Measurements from ENCODE around the gene ARRB2. TPM values are rescaled to one million over a fixed set of nuclear protein-coding genes. Genes with fewer than 3 reads are reported as not detected.

The ARRB2 gene
- total RNA-seq, 1 experiment from 2014 or later: 75.3 TPM

DNA sequence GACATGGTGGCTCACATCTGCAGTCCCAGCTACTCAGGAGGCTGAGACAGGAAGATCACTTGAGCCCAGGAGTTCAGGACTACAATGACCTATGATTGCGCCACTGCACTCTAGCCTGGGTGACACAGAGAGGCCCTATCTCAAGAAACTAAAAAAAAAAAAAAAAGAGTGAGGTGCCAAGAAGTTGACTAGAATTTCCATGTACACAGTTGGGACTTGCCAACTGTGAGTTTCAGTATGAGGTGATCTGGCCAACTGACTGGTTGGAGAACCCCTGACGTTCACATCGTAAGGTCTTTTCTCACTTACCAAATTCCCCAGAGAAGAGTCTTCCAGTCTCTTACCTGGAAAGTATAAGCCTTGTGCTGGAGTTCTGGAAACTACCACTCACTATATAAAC lies 17.7 kb downstream of the ARRB2 start:
- no CpG with 5 or more reads among the region's 3 CpGs for WGBS (ENCODE audit: extremely low coverage, insufficient read length, low lambda C conversion rate)

More for the DNA sequence above, 17.7 kb downstream of the ARRB2 start:
- H2BK5ac ChIP-seq (ENCODE audit: insufficient read length, low read length): no peak overlapping the region
- Mint-ChIP-seq H3K27ac (no peak overlapping the region), H3K4me3 (no peak overlapping the region), H3K9me3 (no peaks in the 10 kb centered on the region; a peak in 2 of 5 replicates), H3K36me3 (ENCODE audit: insufficient read depth in 1 of 3, low read depth in 3 of 3) (peaks cover 0 to 6% (median 0%) of the 10 kb centered on the region in 3 experiments; a peak in 2 of 7 replicates), H3K27me3 (ENCODE audit: low read depth) (peaks cover 9% of the 10 kb centered on the region), H3K4me1 (peaks cover 3 to 4% of the 10 kb centered on the region in 2 experiments)
- H3K79me1 ChIP-seq (ENCODE audit: insufficient read depth, low read depth, low read length, poor library complexity, severe bottlenecking): no peaks in the 10 kb centered on the region
- DNase-seq: no peak
- no peak overlapping the region for H3K14ac ChIP-seq (ENCODE audit: insufficient read depth, low read length)
- no peak overlapping the region for H3K23ac ChIP-seq (ENCODE audit: insufficient read length, low read depth, low read length)
- H3K9me3 ChIP-seq (ENCODE audit: control insufficient read depth, low read depth, low read length): no peaks in the 10 kb centered on the region
- H3K27ac ChIP-seq (ENCODE audit: insufficient read length, low read depth, low read length): no peak overlapping the region
- H2AFZ ChIP-seq (ENCODE audit: low read length): no peak overlapping the region
- peaks cover 6% of the 10 kb centered on the region for H3K23me2 ChIP-seq (ENCODE audit: insufficient read length, low read depth, low read length, poor library complexity, severe bottlenecking)
- no peak overlapping the region for H2BK120ac ChIP-seq (ENCODE audit: low read depth, low read length, poor library complexity, severe bottlenecking)
- H2BK12ac ChIP-seq (ENCODE audit: insufficient read length, low read depth, low read length): no peak overlapping the region
- H4K20me1 ChIP-seq (ENCODE audit: control insufficient read depth, insufficient read depth, insufficient read length): no peaks in the 10 kb centered on the region
- H2AK5ac ChIP-seq (ENCODE audit: insufficient read length, low read length): no peak overlapping the region
- H2BK20ac ChIP-seq (ENCODE audit: low read depth, low read length, poor library complexity, severe bottlenecking): no peak overlapping the region
- H3K79me2 ChIP-seq (ENCODE audit: insufficient read depth, low read length): no peaks in the 10 kb centered on the region
- no peaks in the 10 kb centered on the region for H3K4me1 ChIP-seq (ENCODE audit: insufficient read depth, low read length)
- H4K8ac ChIP-seq (replicated peaks; ENCODE audit: insufficient read length, low read depth, low read length): no peak overlapping the region
- no peak overlapping the region for H3K9ac ChIP-seq (ENCODE audit: extremely low read depth, insufficient read length, low read length)
- no peak overlapping the region for H3T11ph ChIP-seq (ENCODE audit: low read length)
- no peak overlapping the region for H2BK15ac ChIP-seq (ENCODE audit: low read depth, low read length)
- TF ChIP-seq, protein P1, sequence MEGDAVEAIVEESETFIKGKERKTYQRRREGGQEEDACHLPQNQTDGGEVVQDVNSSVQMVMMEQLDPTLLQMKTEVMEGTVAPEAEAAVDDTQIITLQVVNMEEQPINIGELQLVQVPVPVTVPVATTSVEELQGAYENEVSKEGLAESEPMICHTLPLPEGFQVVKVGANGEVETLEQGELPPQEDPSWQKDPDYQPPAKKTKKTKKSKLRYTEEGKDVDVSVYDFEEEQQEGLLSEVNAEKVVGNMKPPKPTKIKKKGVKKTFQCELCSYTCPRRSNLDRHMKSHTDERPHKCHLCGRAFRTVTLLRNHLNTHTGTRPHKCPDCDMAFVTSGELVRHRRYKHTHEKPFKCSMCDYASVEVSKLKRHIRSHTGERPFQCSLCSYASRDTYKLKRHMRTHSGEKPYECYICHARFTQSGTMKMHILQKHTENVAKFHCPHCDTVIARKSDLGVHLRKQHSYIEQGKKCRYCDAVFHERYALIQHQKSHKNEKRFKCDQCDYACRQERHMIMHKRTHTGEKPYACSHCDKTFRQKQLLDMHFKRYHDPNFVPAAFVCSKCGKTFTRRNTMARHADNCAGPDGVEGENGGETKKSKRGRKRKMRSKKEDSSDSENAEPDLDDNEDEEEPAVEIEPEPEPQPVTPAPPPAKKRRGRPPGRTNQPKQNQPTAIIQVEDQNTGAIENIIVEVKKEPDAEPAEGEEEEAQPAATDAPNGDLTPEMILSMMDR (conservative IDR thresholded peaks at IDR 0.05): no peak
- no peak overlapping the region for H3K56ac ChIP-seq (ENCODE audit: insufficient read length, low read depth, low read length)
- H4K91ac ChIP-seq (ENCODE audit: insufficient read length, low read depth, low read length): no peak overlapping the region
- no peak overlapping the region for H3K4me2 ChIP-seq (ENCODE audit: insufficient read depth, insufficient read length, low read length)
- no peak overlapping the region for H4K5ac ChIP-seq (ENCODE audit: insufficient read length, low read depth, low read length)
- H3K4ac ChIP-seq (ENCODE audit: low read depth, low read length): no peak overlapping the region
- no peaks in the 10 kb centered on the region for H3K27me3 ChIP-seq (ENCODE audit: insufficient read depth, low read length)
- H3K18ac ChIP-seq (ENCODE audit: insufficient read length, low read depth, low read length): no peak overlapping the region
